Activated T-helper 9 cell treated with anti-CD3 and anti-CD28 coated beads, Interleukin-2, amount 50 U/mL, for 16 hours (primary cell): ENCODE results near the gene ADSL.

ENCODE experiments used
- DNase-seq: peaks from one replicate; pipeline ENCODE4 v3.0.0-alpha.2; 2020; ENCODE audit warnings: low read depth

ADSL gene

DNA sequence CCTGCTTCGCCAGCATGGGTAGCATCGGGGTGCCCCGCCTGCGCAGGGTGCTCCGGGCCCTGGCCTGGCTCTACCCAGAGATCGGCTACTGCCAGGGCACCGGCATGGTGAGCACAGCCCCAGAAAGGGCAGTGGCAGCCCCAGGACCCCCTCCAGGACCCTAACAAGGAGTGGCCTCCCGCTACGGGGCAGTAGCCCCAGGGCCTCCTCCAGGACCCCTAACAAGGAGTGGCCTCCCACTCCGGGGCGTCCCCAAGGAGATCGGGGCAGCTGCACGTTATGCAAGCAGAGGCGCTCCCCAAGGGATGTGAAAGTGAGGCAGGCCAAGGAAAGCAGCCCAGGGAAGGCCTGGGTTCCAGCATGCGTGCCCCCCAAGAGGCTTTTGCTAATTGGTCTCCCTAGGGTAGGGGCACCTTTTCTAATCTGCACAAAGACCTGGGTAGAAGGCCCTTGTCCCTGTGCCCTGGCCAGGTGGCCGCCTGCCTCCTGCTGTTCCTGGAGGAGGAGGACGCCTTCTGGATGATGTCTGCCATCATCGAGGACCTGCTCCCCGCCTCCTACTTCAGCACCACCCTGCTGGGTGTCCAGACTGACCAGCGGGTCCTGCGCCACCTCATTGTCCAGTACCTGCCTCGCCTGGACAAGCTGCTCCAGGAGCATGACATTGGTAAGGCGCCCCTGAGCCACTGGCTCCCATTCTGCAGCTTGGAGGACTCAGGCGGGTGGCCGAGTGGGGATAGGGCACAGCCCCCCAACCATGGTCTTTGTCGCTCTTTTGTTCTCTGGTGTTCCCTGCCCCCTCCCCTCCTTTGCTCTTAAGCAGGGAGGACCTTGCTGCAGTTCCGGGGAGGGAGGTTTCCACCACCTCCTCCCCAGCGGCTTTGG lies 59.1 kb downstream of the ADSL start:
- no peak for DNase-seq

DNA sequence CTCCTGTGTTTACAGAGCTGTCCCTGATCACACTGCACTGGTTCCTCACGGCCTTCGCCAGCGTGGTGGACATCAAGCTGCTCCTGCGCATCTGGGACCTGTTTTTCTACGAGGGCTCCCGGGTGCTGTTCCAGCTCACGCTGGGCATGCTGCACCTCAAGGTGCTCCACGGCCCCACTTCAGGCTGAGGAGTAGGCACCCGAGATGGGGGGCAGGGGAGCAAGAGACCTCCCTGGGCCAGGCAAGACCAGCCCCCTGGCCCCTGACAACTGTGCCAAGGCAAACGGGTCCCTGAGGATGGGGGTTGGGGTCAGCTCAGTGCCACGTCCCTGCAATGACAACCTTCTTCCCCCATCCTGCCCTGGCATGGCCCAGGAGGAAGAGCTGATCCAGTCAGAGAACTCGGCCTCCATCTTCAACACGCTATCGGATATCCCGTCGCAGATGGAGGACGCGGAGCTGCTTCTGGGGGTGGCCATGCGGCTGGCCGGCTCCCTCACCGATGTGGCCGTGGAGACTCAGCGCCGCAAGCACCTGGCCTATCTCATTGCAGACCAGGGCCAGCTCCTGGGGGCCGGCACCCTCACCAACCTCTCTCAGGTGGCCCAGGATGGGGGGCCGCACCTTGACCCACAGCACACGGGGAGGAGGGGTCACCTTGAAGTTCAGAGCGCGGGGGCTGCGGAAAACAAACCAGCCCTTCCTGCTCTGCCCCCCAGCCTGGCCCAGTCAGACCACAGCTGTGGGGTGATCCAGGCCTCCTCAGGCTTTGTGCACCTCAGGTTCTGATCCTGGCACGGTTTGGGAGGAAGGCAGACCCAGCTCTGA lies 60.0 kb downstream of the ADSL start:
- no peak for DNase-seq

DNA sequence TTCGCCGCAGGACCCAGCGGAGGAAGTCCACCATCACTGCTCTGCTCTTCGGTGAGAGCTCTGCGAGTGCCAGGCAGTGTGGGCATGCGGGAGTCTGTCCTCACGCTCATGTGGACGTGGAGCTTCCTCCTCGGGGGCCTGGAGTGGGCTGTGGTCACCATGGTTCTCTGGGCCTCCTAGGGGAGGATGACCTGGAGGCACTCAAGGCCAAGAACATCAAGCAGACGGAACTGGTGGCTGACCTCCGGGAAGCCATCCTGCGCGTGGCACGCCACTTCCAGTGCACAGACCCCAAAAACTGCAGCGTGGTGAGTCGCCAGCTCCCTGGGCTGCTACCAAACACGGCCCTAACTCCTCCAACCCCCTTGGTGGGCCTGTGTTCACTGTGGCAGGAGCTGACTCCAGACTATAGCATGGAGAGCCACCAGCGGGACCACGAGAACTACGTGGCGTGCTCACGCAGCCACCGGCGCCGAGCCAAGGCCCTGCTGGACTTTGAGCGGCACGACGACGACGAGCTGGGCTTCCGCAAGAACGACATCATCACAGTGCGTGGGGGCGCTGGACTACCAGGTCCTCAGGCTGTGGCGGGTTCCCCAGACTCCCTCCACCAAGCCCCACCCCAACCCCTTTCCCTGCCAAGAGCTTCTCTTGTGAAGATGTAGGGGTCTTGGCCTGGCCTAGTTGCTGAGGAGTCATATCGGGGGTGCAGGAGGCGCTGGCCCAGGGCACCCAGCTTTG lies 60.9 kb downstream of the ADSL start:
- no peak for DNase-seq

DNA sequence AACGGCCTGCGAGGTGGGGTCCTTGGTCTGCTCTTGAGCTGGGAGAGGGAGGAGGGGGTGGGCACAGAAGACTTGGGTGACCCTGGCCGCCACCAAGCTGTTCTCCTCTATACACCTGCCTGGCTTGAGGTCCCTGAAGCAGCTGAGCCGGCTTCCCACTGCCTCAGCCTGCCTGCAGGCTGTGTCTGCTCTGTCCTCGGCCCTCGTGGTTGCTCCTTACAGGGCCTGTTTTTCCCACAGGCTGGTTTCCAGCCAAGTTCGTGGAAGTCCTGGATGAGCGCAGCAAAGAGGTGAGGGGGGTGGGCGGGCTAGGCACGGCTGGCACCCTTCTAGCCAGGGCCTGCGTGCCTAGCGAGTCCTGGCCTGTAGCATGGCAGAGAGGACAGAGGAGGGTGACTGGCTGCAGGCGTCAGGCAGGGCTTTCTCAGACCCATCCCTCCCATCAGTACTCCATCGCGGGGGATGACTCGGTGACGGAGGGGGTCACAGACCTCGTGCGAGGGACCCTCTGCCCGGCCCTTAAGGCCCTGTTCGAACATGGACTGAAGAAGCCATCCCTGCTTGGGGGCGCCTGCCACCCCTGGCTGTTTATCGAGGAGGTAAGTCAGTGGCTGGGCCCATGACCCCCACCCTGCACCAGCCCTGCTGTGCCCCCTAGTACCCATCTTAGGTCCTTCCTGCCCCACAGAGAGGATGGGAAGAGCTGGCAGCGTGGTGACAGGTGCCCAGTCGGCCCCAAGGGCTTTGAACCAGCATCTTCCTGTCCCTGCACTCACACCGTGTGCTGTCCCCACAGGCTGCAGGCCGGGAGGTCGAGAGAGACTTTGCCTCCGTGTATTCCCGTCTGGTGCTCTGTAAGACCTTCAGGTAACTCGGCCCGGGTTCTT lies 61.8 kb downstream of the ADSL start:
- DNase-seq, result no peak

DNA sequence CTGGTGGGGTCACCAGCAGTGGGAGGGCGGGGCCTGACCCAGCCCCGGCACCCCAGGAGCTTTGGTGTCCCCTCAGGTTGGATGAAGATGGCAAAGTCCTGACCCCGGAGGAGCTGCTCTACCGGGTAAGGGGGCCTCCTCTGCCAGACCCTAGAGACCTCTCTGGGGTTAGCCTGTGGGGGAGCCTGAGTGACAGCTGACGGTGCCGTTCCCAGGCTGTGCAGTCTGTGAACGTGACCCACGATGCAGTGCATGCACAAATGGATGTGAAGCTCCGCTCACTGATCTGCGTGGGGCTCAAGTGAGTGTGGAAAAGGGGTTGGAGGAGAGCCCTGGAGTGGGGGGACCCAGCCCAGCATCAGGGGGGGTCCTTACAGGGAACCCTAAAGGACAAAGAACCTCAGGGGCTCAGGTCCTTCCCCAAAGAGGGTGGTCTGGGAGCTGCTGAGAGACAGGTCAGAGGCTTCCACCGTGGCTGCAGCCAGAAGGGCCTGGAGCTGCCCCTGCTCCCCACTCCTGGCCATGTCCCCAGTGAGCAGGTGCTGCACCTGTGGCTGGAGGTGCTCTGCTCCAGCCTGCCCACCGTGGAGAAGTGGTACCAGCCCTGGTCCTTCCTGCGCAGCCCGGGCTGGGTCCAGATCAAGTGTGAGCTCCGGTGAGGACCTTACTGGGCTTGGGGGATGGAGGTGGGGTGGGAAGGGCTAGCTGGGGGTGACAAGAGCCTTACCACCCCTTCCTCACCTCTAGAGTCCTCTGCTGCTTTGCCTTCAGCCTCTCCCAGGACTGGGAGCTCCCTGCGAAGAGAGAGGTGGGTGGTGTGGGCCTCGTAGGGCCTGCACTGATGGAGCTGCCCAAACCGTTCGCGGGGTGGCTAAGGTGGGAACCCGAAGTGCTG lies 62.7 kb downstream of the ADSL start:
- DNase-seq, result no peak

DNA sequence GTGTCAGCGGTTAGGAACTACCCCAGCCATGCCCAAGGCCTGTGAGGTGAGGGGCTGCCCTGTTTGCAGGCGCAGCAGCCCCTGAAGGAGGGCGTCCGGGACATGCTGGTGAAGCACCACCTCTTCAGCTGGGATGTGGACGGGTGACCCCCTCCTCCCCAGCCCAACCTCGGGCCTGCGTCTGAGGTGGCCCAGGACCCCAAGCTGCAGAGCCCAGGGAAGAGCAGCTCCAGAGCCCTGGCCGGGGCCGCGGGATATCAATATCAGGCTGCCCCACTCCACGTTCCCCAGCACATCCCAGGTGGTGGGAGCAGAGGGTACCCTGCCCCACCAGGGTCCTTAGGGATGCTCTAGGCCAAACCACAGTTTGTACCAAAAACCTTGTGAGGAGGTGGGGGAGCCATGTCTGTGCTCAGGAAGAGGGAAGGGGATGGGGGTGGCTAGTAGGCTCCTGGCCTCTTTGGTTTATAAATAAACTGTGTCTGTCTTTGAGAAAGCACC lies 63.4 kb downstream of the ADSL start:
- DNase-seq, result no peak

DNA sequence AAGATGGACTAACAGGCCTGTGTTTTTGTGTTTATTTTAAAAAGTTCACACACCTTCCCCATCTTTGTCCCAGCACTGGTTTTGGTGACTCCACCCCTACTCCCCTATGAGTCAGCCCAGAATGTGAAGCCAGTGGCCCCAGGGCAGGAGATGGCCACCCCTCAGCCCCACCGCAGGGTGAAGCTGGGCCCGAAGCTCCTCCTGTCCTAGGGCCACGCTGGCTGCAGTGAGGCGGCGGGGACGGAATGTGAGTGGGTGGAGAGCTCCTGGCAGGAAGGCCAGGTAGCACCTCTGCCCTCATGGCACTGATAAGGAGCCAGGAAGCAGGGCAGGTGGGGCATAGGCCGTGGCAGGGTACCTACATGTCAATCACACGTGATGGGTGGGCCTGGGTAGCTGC lies 64.0 kb downstream of the ADSL start:
- DNase-seq, result no peak

DNA sequence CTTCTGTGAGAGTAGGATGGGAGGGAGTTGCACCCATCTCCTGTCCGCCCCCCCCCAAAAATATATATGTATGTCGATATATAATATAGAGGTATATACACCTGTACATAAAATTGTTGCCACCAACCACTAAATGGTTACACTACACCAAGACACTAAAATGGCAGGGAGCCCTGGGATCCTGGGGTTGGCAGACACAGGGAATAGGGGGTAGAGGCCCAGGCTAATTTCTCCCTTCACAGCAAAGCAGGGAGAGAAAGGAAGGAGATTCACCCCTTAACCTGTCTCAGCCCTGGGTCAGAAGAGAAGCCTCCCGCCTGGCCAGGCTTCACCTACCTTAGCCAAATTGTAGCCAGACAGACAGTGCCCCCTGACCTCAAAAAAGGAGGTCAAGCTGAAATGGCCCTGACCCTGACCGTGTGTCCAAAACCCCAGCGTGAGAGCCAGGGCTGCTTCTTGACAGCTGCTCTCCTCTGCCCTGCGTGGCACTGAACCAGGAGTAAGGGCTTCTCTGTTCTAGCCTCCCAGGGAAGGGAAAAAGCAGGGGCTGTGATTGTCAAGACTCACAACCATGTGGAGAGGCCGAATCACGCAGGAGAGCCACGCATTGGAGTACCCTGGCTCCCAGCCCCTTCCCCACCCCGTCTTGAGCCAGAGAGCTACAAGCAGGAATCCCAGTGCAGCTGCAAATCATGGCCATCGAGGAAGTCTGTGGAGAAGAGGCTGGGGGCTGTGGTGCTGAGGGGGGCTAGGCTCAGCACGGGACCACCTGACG lies 64.6 kb downstream of the ADSL start:
- DNase-seq, result no peak

DNA sequence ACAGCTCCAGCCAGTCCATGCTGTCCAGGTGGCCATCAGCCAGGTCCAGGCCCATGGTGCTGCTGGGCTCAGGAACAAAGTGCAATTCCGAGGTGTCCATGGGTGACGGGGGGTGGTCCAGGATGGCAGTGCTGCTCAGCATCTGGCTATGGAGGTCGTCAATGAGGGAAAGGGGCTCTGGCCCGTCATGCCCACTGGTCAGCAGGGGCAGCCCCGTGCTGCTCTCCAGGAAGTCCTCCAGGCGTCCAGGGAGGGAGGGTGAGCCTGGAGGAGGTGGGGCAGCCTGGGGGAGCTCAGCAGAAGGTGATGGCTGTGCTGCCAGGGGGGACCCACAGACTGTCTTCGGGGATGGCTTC lies 65.2 kb downstream of the ADSL start:
- DNase-seq, result no peak

DNA sequence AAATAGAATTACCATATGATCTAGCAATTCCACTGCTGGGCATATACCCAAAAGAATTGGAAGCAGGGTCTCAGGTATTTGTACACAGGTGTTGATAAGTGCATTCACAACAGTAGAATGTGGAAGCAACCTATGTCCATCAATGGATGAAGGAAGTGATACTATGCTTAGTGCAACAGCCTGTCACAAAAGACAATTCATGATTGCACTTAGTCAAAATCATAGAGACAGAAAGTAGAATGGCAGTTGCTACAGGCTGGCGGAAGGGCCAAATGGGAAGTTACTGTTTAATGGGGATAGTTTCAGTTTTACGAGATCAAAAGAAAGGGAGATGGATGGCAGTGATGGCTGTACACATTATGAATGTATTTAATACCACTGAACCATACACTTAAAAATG lies 66.1 kb downstream of the ADSL start:
- no peak for DNase-seq

DNA sequence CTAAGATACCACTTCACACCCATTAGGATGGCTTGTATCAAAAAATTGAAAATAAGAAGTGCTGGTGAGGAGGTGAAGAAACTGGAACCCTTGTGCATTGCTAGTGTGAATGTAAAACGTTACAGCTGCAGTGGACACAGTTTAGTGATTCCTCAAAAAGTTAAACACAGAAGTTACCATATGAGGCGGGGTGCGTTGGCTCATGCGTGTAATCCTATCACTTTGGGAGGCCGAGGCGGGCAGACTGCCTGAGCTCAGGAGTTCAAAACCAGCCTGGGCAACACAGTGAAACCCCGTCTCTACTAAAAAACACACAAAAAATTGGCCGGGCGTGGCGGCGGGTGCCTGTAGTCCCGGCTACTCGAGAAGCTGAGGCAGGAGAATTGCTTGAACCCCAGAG lies 67.6 kb downstream of the ADSL start:
- DNase-seq, result no peak

DNA sequence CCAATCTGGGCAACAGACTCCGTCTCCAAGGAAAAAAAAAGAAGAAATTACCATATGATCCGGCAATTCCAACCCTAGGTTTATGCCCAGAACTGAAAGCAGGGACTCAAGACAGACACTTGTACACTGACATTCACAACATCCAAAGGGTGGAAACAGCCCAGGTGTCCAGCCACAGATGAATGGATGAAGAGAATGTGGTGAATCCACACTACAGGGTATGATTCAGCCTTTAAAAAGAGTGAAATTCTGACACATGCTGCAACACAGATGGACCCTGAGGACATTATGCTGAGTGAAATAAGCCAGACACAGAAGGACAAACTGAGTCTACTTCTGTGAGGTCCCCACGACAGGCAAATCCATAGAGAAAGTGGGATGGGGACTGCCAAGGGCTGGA lies 68.0 kb downstream of the ADSL start:
- no peak for DNase-seq

DNA sequence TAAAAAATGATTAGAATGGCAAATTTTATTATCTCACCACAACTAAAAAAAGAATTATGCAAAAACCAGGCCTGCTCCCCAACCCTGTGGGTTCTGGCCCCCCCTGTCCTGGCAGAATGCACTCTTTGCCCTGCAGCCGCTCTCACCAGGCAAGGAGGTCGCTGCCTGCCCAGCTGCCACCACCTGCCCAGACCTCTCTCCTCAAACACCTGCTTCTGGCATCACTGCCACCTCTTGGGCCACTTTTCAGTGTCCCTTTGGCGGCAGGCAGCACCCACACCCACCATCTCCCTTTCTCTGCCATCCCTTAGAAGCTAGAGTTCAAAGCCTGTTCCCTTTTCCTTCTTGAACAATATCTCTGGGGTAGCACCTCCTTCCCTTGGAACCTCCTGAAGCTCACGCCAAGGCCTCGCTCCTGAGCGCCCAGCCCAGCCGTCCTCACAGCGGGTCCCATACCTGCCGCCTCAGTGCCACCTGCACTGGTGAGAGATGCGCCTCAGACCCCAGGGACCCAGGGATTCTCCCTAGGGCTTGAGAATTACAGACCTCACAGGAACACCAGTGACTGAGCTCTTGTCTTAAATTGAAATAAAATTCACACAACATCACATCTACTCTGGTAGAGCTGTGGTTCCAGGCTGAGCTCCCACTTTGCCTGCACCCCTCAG lies 68.7 kb downstream of the ADSL start:
- no peak for DNase-seq

DNA sequence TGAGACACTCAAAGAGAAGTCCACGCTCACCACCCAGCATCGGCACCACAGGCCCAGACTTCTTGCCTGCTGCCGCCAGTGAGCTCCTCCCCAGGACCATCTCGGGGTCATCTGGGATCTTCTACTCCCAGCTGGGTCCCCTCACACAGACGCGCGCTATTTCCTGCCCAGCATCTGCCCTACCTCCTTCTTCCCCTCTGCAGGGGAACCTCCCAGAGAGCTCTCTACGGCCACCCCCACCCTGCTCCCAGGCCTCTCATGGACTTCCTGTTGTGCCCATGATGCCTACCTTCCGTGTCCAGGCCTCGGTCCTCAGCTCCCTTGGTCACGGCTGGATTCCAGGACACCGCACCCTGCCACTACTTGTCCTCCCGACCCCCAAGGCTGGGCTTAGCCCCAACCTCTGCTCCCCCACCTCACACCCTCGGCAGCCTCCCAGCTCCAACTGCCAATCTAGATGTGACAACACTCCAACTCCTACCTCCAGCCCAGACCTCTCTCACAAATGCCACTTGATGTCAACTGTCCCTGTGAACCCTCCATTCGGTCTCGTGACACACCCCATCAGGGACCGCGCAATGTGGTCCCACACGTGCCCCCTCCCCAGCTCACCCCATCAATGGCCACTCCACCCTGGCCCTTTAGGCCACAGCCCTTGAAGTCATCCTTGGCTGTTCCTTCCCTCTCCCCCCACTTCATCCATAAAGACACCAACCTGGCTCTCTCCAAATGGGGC lies 69.4 kb downstream of the ADSL start:
- no peak for DNase-seq

DNA sequence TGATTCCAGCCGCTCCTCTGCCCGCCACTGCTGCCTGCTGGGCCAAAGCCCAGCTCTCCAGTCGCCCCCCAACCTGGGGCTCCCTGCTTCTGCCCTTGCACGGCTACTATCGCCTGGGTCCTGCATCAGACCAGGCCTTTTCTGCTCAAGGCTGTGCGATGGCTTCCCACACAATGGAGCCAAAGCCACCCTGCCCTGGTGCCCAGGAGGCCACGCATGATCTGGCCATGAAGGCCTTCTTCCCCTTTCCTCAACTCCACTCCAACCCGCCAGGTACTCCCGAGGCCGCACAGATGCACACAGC lies 69.9 kb downstream of the ADSL start:
- DNase-seq, result no peak

DNA sequence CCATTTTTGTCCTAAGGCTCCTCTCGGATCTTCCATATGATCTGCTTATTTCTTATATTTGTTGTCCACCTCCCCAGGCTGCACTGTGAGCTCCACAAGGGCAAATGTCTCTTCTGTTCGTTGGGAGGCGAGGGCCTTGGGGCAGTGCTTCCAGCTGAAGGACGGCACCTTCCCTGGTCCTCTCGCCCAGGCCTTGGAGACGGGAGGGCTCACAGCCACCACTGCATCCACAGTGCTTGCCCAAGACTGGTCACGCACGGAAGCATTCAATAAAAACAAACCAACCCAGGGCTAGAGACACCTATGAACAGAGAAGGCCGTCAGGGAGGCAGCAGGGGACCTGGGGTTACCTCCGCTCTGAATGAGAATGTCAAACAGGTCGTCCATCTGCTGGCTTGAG lies 70.3 kb downstream of the ADSL start:
- no peak for DNase-seq

DNA sequence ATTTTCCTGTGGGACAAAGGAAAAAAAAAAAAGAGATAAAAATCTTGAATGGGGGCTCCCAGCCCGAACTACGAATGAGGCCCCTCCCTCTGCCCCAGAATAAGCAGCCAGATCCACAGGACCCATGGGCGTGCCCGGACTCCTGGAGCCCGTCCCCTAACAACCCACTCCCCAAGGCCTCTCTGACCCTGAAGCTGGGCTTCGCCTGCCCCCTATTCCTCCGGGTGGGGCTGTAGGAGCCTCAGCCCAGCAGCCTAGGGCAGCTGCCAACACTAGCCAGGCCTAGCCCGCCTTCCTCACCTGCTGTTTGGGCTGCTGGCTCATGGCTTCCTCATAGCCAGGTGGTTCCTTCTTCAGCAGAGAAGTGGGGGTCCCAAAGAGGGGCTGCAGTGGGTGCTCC lies 70.7 kb downstream of the ADSL start:
- DNase-seq, result no peak

DNA sequence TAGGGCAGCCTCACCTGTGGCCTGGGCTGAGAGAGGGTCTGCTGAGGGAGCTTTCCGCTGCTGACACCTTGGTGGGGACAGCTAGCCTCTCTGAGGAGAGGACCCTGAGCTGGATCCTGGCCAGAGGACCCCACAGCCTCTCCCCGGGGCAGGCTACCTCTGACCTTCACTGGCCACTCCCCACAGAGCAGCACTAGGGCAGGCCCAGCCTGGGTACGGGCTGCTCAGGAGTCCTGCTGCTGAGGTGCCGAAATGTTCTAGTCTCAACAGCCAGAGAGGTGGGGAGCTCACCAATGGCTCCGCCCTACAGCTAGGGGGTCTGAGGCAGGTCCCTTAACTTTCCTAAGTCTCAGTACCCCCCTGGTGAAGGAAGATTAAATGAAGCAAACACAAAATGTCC lies 71.6 kb downstream of the ADSL start:
- DNase-seq, result no peak
